Vagina (tissue), 2 donors: Measurements from ENCODE around the gene SLC19A1.

Experiments
- CTCF ChIP-seq, 3 experiments: fragments of 450-650 bp in 2 of 3; fragments of 200-600 bp in 1 of 3; sonication (generic) in 1 of 3; IDR thresholded peaks; one replicate each; pipeline ENCODE4 v1.5.1; 2017 to 2019; ENCODE audit warnings: antibody characterized with exemption in 3 of 3, mild to moderate bottlenecking in 2 of 3, moderate library complexity in 2 of 3
- POLR2A ChIP-seq, 2 donors: fragments of 450-650 bp; IDR thresholded peaks; one replicate each; pipeline ENCODE4 v1.6.1; 2017; ENCODE audit warnings: antibody characterized with exemption in 2 of 2, mild to moderate bottlenecking in 2 of 2, moderate library complexity in 2 of 2

- TF ChIP-seq CTCF (IDR thresholded peaks at IDR 0.05) (no peak), POLR2A (IDR thresholded peaks at IDR 0.05) (no peak)
Measured at GRCh38 chr21:45551316-45551715, 9.1 kb upstream of the SLC19A1 start.
